Fibroblast of lung (primary cell): ENCODE results near the gene TK1.

Experiments used
- CTCF ChIP-seq, 2 donors: IDR thresholded peaks in 1 of 2; conservative IDR thresholded peaks in 1 of 2; 1 replicate in 1 of 2; 2 replicates in 1 of 2; pipeline ENCODE4 v1.5.1; 2011 to 2012; ENCODE audit warnings: low read length in 2 of 2, control low read depth in 1 of 2, inconsistent platforms in 1 of 2, low read depth in 1 of 2, mild to moderate bottlenecking in 1 of 2
- EZH2 ChIP-seq: IDR thresholded peaks from 2 replicates; pipeline ENCODE4 v1.5.1; 2012; ENCODE audit warnings: low read length, control low read depth, mild to moderate bottlenecking; ENCODE audit errors: missing control alignments

- TF ChIP-seq CTCF (conservative IDR thresholded peaks at IDR 0.05 in 1 of 2, IDR thresholded peaks at IDR 0.05 in 1 of 2; ENCODE audit: low read depth in 1 of 2, low read length in 2 of 2): no peak
- TF ChIP-seq EZH2: no peak
Observed at GRCh38 chr17:78168903-78169793, 17.7 kb downstream of the TK1 start.
